NCI-H1694 treated with DMSO at 0.1 percent for 48 hours (cell line): ENCODE measurements around the gene YPEL5.
"Not testable (repeated sequence)": the region's sequence is repeated elsewhere in the genome, so short reads cannot be mapped to it uniquely, and the experiment has no call there.

Experiments used
- DNase-seq: peaks from one replicate; lab custom pipeline; 2025; lab: John Stamatoyannopoulos, UW

YPEL5 gene

GRCh38 chr2:30146337-30147195 lies at the start of gene YPEL5:
Gene YPEL5, plus strand, starts transcription at chr2:30147007. Its CDS starts 9,645 bp downstream, at chr2:30156652.
- peak; percentile 97 for DNase-seq

GRCh38 chr2:30098266-30099005 lies 48.4 kb upstream of the YPEL5 start:
- no peak for DNase-seq

GRCh38 chr2:30099366-30099765 lies 47.4 kb upstream of the YPEL5 start:
- not testable (repeated sequence) for DNase-seq

GRCh38 chr2:30100691-30101090 lies 46.1 kb upstream of the YPEL5 start:
- not testable (repeated sequence) for DNase-seq

- DNase-seq, result no peak
Observed at GRCh38 chr2:30104307-30104706, 42.5 kb upstream of the YPEL5 start.

- no peak for DNase-seq
Observed at GRCh38 chr2:30105556-30105955, 41.3 kb upstream of the YPEL5 start.

GRCh38 chr2:30106543-30106942 lies 40.3 kb upstream of the YPEL5 start:
- no peak for DNase-seq

GRCh38 chr2:30108192-30108591 lies 38.6 kb upstream of the YPEL5 start:
- no peak for DNase-seq

GRCh38 chr2:30108851-30109250 lies 38.0 kb upstream of the YPEL5 start:
- DNase-seq, result no peak

- DNase-seq, result no peak
Observed at GRCh38 chr2:30109856-30110255, 37.0 kb upstream of the YPEL5 start.

GRCh38 chr2:30110773-30111172 lies 36.0 kb upstream of the YPEL5 start:
- DNase-seq, result no peak

- not testable (repeated sequence) for DNase-seq
Observed at GRCh38 chr2:30111186-30111585, 35.6 kb upstream of the YPEL5 start.

GRCh38 chr2:30112561-30112960 lies 34.2 kb upstream of the YPEL5 start:
- DNase-seq, result no peak

GRCh38 chr2:30113617-30114293 lies 33.1 kb upstream of the YPEL5 start:
- DNase-seq, result no peak

GRCh38 chr2:30115141-30115980 lies 31.4 kb upstream of the YPEL5 start:
- DNase-seq, result peak; percentile 67

GRCh38 chr2:30115981-30116285 lies 30.9 kb upstream of the YPEL5 start:
- DNase-seq, result no peak

- DNase-seq, result no peak
Observed at GRCh38 chr2:30122362-30122761, 24.4 kb upstream of the YPEL5 start.

GRCh38 chr2:30127016-30127893 lies 19.6 kb upstream of the YPEL5 start:
- no peak for DNase-seq

GRCh38 chr2:30134582-30134981 lies 12.2 kb upstream of the YPEL5 start:
- DNase-seq, result no peak

GRCh38 chr2:30135541-30135940 lies 11.3 kb upstream of the YPEL5 start:
- DNase-seq, result no peak
